Mesendoderm (in vitro differentiated cells): ENCODE data around the gene HOXC6.

ENCODE experiments used
- DNase-seq: peaks from one replicate; pipeline ENCODE4 v3.0.0; 2013
- H2AK5ac ChIP-seq: 2 replicates; pipeline ENCODE4 v1.6.1; 2013; ENCODE audit warnings: low read length, inconsistent platforms
- H2BK120ac ChIP-seq: 2 replicates; pipeline ENCODE4 v1.6.1; 2013; ENCODE audit warnings: low read depth, mild to moderate bottlenecking, low read length, moderate library complexity, mixed read lengths
- H2BK15ac ChIP-seq: replicated peaks from 2 replicates; pipeline ENCODE4 v1.6.1; 2013; ENCODE audit warnings: low read depth, mild to moderate bottlenecking, moderate library complexity
- H2BK5ac ChIP-seq: 2 replicates; pipeline ENCODE4 v1.6.1; 2013; ENCODE audit warnings: low read length, inconsistent platforms
- H3K18ac ChIP-seq: 2 replicates; pipeline ENCODE4 v1.6.1; 2013; ENCODE audit warnings: mild to moderate bottlenecking, low read length, mixed read lengths
- H3K23ac ChIP-seq: one replicate; pipeline ENCODE4 v1.6.1; 2013; ENCODE audit warnings: low read length
- H3K27ac ChIP-seq: 2 replicates; pipeline ENCODE4 v1.5.1; 2013; ENCODE audit warnings: low read depth, mild to moderate bottlenecking, inconsistent platforms, low read length, moderate library complexity
- H3K27me3 ChIP-seq: 2 replicates; pipeline ENCODE4 v1.6.1; 2013; ENCODE audit warnings: low read length, control low read depth, mild to moderate bottlenecking, inconsistent platforms; ENCODE audit not compliant: insufficient read depth, poor library complexity
- H3K36me3 ChIP-seq: 2 replicates; pipeline ENCODE4 v1.6.1; 2013; ENCODE audit warnings: low read length, inconsistent platforms; ENCODE audit not compliant: control insufficient read depth, insufficient read depth
- H3K4ac ChIP-seq: one replicate; pipeline ENCODE4 v1.6.1; 2013; ENCODE audit warnings: low read depth, mild to moderate bottlenecking, low read length, moderate library complexity
- H3K4me1 ChIP-seq: 2 replicates; pipeline ENCODE4 v1.6.1; 2013; ENCODE audit warnings: low read depth, low read length, inconsistent platforms; ENCODE audit not compliant: control insufficient read depth
- H3K4me2 ChIP-seq: 2 replicates; pipeline ENCODE4 v1.6.1; 2013; ENCODE audit warnings: low read length
- H3K4me3 ChIP-seq: 2 replicates; pipeline ENCODE4 v1.5.1; 2013; ENCODE audit warnings: mild to moderate bottlenecking, low read length
- H3K56ac ChIP-seq: one replicate; pipeline ENCODE4 v1.6.1; 2013; ENCODE audit warnings: low read length
- H3K79me1 ChIP-seq: 2 replicates; pipeline ENCODE4 v1.6.1; 2013; ENCODE audit warnings: low read length, inconsistent platforms
- H3K79me2 ChIP-seq: 2 replicates; pipeline ENCODE4 v1.6.1; 2013; ENCODE audit warnings: mild to moderate bottlenecking, low read length; ENCODE audit not compliant: control insufficient read depth, insufficient read depth
- H3K9ac ChIP-seq: 2 replicates; pipeline ENCODE4 v1.6.1; 2013; ENCODE audit warnings: low read length, inconsistent platforms
- H4K5ac ChIP-seq: one replicate; pipeline ENCODE4 v1.6.1; 2013; ENCODE audit warnings: low read length
- H4K8ac ChIP-seq: one replicate; pipeline ENCODE4 v1.6.1; 2013; ENCODE audit warnings: low read depth, mild to moderate bottlenecking, control low read depth, low read length, moderate library complexity
- WGBS: extraction: QIAGEN DNeasy Blood & Tissue Kit; methylation state at CpG from one replicate; pipeline ENCODE4 v1.1.7; 2013; ENCODE audit warnings: low lambda C conversion rate, missing lambda C conversion rate; ENCODE audit not compliant: insufficient coverage; ENCODE audit errors: extremely low coverage; 5-methylcytosine and 5-hydroxymethylcytosine counted together

The HOXC6 gene

GRCh38 chr12:54001283-54002187 is 26.7 kb upstream of the HOXC6 start:
- no peak overlapping the region for H3K9ac ChIP-seq
- H3K27ac ChIP-seq = no peak overlapping the region
- H3K4ac ChIP-seq = no peak overlapping the region
- no peak overlapping the region for H3K23ac ChIP-seq
- H3K4me3 ChIP-seq = no peak overlapping the region
- no peak overlapping the region for H2BK5ac ChIP-seq
- H3K18ac ChIP-seq = no peak overlapping the region
- no peak overlapping the region for H3K4me2 ChIP-seq
- WGBS = no CpG with 5 or more reads among the region's 8 CpGs
- H4K5ac ChIP-seq = no peak overlapping the region
- no peaks in the 10 kb centered on the region for H3K79me1 ChIP-seq
- no peaks in the 10 kb centered on the region for H3K4me1 ChIP-seq
- H2BK120ac ChIP-seq = no peak overlapping the region
- no peaks in the 10 kb centered on the region for H3K79me2 ChIP-seq
- H2AK5ac ChIP-seq = no peak overlapping the region
- no peak for DNase-seq
- H3K56ac ChIP-seq = no peak overlapping the region
- peaks cover 96% of the 10 kb centered on the region for H3K27me3 ChIP-seq
- H4K8ac ChIP-seq = no peak overlapping the region
- H2BK15ac ChIP-seq = no peak overlapping the region
- H3K36me3 ChIP-seq = no peaks in the 10 kb centered on the region

GRCh38 chr12:54002278-54002914 is 25.8 kb upstream of the HOXC6 start:
- H2BK15ac ChIP-seq = no peak overlapping the region
- no peak overlapping the region for H4K5ac ChIP-seq
- H3K27ac ChIP-seq = no peak overlapping the region
- H3K27me3 ChIP-seq = peaks cover 96% of the 10 kb centered on the region
- H3K79me1 ChIP-seq = no peaks in the 10 kb centered on the region
- no peak for DNase-seq
- H3K4me1 ChIP-seq = no peaks in the 10 kb centered on the region
- H2BK120ac ChIP-seq = no peak overlapping the region
- no peaks in the 10 kb centered on the region for H3K79me2 ChIP-seq
- no peak overlapping the region for H3K18ac ChIP-seq
- no CpG with 5 or more reads among the region's 19 CpGs for WGBS
- no peak overlapping the region for H2BK5ac ChIP-seq
- H3K9ac ChIP-seq = no peak overlapping the region
- no peaks in the 10 kb centered on the region for H3K36me3 ChIP-seq
- H3K4ac ChIP-seq = no peak overlapping the region
- no peak overlapping the region for H3K4me2 ChIP-seq
- H3K56ac ChIP-seq = no peak overlapping the region
- H2AK5ac ChIP-seq = no peak overlapping the region
- H3K4me3 ChIP-seq = no peak overlapping the region
- H3K23ac ChIP-seq = no peak overlapping the region
- H4K8ac ChIP-seq = no peak overlapping the region

- DNase-seq = no peak
- H3K18ac ChIP-seq = no peak overlapping the region
- no peak overlapping the region for H3K4me3 ChIP-seq
- no peak overlapping the region for H4K5ac ChIP-seq
- H3K56ac ChIP-seq = no peak overlapping the region
- no peak overlapping the region for H3K23ac ChIP-seq
- no CpG with 5 or more reads among the region's 19 CpGs for WGBS
- no peaks in the 10 kb centered on the region for H3K4me1 ChIP-seq
- H3K79me1 ChIP-seq = no peaks in the 10 kb centered on the region
- H2BK15ac ChIP-seq = no peak overlapping the region
- H2AK5ac ChIP-seq = no peak overlapping the region
- no peaks in the 10 kb centered on the region for H3K79me2 ChIP-seq
- no peak overlapping the region for H2BK5ac ChIP-seq
- H3K36me3 ChIP-seq = no peaks in the 10 kb centered on the region
- no peak overlapping the region for H3K9ac ChIP-seq
- no peak overlapping the region for H3K4me2 ChIP-seq
- H3K27me3 ChIP-seq = peaks cover 96% of the 10 kb centered on the region
- H3K4ac ChIP-seq = no peak overlapping the region
- H3K27ac ChIP-seq = no peak overlapping the region
- H4K8ac ChIP-seq = no peak overlapping the region
- no peak overlapping the region for H2BK120ac ChIP-seq
Measured at GRCh38 chr12:54002915-54003389, 25.3 kb upstream of the HOXC6 start.

GRCh38 chr12:54003625-54004024 is 24.6 kb upstream of the HOXC6 start:
- Histone ChIP-seq H3K4me3 (no peak overlapping the region), H2AK5ac (no peak overlapping the region), H2BK5ac (no peak overlapping the region), H3K4ac (no peak overlapping the region), H3K18ac (no peak overlapping the region), H3K36me3 (no peaks in the 10 kb centered on the region), H2BK15ac (no peak overlapping the region), H3K56ac (no peak overlapping the region), H3K27ac (no peak overlapping the region), H4K8ac (no peak overlapping the region), H3K4me2 (no peak overlapping the region), H2BK120ac (no peak overlapping the region), H3K9ac (no peak overlapping the region), H3K4me1 (no peaks in the 10 kb centered on the region), H3K79me2 (no peaks in the 10 kb centered on the region), H3K27me3 (peaks cover 94% of the 10 kb centered on the region), H3K79me1 (no peaks in the 10 kb centered on the region), H3K23ac (no peak overlapping the region), H4K5ac (no peak overlapping the region)
- no CpG with 5 or more reads among the region's 3 CpGs for WGBS
- DNase-seq = no peak

- no peak overlapping the region for H3K27ac ChIP-seq
- H3K4ac ChIP-seq = no peak overlapping the region
- no peak overlapping the region for H4K5ac ChIP-seq
- no peak overlapping the region for H4K8ac ChIP-seq
- H2AK5ac ChIP-seq = no peak overlapping the region
- no peak overlapping the region for H3K23ac ChIP-seq
- no peaks in the 10 kb centered on the region for H3K79me2 ChIP-seq
- H3K27me3 ChIP-seq = peaks cover 94% of the 10 kb centered on the region
- no peak overlapping the region for H3K18ac ChIP-seq
- no peak overlapping the region for H3K56ac ChIP-seq
- no peak overlapping the region for H3K4me3 ChIP-seq
- no peak for DNase-seq
- H2BK5ac ChIP-seq = no peak overlapping the region
- H2BK120ac ChIP-seq = no peak overlapping the region
- H3K79me1 ChIP-seq = no peaks in the 10 kb centered on the region
- no CpG with 5 or more reads among the region's 20 CpGs for WGBS
- no peak overlapping the region for H3K4me2 ChIP-seq
- H2BK15ac ChIP-seq = no peak overlapping the region
- H3K4me1 ChIP-seq = no peaks in the 10 kb centered on the region
- H3K36me3 ChIP-seq = no peaks in the 10 kb centered on the region
- no peak overlapping the region for H3K9ac ChIP-seq
Measured at GRCh38 chr12:54004063-54004840, 24.0 kb upstream of the HOXC6 start.
